ENCODE results near the gene ADCY10.

Gene ADCY10

DNA sequence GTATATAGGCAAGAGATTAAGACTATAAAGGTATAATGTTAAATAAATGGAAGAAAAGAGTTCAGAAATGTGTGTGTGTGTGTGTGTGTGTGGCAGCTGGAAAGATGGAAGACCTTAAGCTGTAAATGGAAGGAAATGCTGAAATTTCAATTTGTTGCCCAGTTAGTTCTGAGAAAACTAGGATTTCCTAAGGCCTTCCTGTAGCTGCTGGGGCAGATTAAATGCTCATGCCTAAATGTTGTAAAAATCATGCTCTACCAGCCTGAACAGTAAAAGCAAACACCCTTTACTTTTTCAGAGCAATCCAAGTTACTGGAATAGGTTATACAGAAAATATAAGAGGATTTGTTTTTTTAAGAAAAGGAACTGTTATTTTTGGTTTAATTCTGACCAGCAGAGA, 8.3 kb downstream of the ADCY10 start:
- H2BK15ac ChIP-seq (replicated peaks; ENCODE audit: low read depth), result no peak overlapping the region
- no peaks in the 10 kb centered on the region for H3K79me1 ChIP-seq (ENCODE audit: low read length)
- H3K27ac ChIP-seq (ENCODE audit: low read depth, low read length), result no peak overlapping the region
- H2BK5ac ChIP-seq (ENCODE audit: low read length), result no peak overlapping the region
- no peak overlapping the region for H3K18ac ChIP-seq (ENCODE audit: low read length)
- no peak overlapping the region for H4K8ac ChIP-seq (ENCODE audit: low read depth, low read length)
- no peaks in the 10 kb centered on the region for H3K79me2 ChIP-seq (ENCODE audit: control insufficient read depth, insufficient read depth, low read length)
- H3K9ac ChIP-seq (ENCODE audit: low read length), result no peak overlapping the region
- H3K23ac ChIP-seq (ENCODE audit: low read length), result no peak overlapping the region
- no peak overlapping the region for H2BK120ac ChIP-seq (ENCODE audit: low read depth, low read length)
- H3K36me3 ChIP-seq (ENCODE audit: control insufficient read depth, insufficient read depth, low read length), result no peaks in the 10 kb centered on the region
- H3K4me3 ChIP-seq (ENCODE audit: low read length), result no peak overlapping the region
- no peaks in the 10 kb centered on the region for H3K27me3 ChIP-seq (ENCODE audit: insufficient read depth, low read length, poor library complexity)
- H3K4me2 ChIP-seq (ENCODE audit: low read length), result no peak overlapping the region
- H3K56ac ChIP-seq (ENCODE audit: low read length), result no peak overlapping the region
- no peaks in the 10 kb centered on the region for H3K4me1 ChIP-seq (ENCODE audit: control insufficient read depth, low read depth, low read length)
- H3K4ac ChIP-seq (ENCODE audit: low read depth, low read length), result no peak overlapping the region
- H2AK5ac ChIP-seq (ENCODE audit: low read length), result no peak overlapping the region
- no peak overlapping the region for H4K5ac ChIP-seq (ENCODE audit: low read length)
- DNase-seq, result no peak

GRCh38 chr1:167905182-167905581, 8.8 kb downstream of the ADCY10 start:
- Histone ChIP-seq H3K79me1 (ENCODE audit: low read length) (no peaks in the 10 kb centered on the region), H4K5ac (ENCODE audit: low read length) (no peak overlapping the region), H3K23ac (ENCODE audit: low read length) (no peak overlapping the region), H3K56ac (ENCODE audit: low read length) (peak overlapping the region; percentile 27), H3K18ac (ENCODE audit: low read length) (no peak overlapping the region), H3K27me3 (ENCODE audit: insufficient read depth, low read length, poor library complexity) (no peaks in the 10 kb centered on the region), H3K4ac (ENCODE audit: low read depth, low read length) (no peak overlapping the region), H3K4me3 (ENCODE audit: low read length) (no peak overlapping the region), H3K79me2 (ENCODE audit: control insufficient read depth, insufficient read depth, low read length) (no peaks in the 10 kb centered on the region), H4K8ac (ENCODE audit: low read depth, low read length) (no peak overlapping the region), H2BK5ac (ENCODE audit: low read length) (no peak overlapping the region), H2BK15ac (replicated peaks; ENCODE audit: low read depth) (no peak overlapping the region), H3K9ac (ENCODE audit: low read length) (no peak overlapping the region), H3K27ac (ENCODE audit: low read depth, low read length) (no peak overlapping the region), H2BK120ac (ENCODE audit: low read depth, low read length) (no peak overlapping the region), H3K4me1 (ENCODE audit: control insufficient read depth, low read depth, low read length) (no peaks in the 10 kb centered on the region), H3K4me2 (ENCODE audit: low read length) (no peak overlapping the region), H3K36me3 (ENCODE audit: control insufficient read depth, insufficient read depth, low read length) (no peaks in the 10 kb centered on the region), H2AK5ac (ENCODE audit: low read length) (no peak overlapping the region)
- WGBS (ENCODE audit: extremely low coverage, insufficient coverage, low lambda C conversion rate), result no CpG with 5 or more reads among the region's 3 CpGs
- no peak for DNase-seq

DNA sequence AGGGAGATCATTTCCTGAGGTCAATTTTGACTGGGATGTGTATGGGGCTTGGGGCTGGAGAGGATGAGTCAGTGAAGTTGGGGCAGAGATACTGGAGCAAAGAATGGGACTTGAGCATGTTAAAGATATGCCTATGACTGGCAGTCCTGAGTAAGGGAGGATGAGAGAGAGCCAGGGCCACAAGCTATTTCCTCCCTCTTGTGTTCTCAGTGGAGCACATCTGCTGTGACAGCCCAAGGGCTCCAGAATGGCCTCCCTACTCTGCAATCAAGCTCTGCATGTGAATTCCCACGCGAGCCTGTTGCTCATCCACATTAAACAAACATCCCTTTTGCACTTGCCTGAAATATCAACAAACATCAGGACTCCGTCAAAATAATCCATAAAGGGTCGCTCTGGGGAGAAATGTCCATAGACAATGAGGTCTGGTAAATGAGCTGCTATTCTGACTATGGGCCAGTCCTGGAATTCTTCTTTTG, 9.2 kb downstream of the ADCY10 start:
- no peak overlapping the region for H3K27ac ChIP-seq (ENCODE audit: low read depth, low read length)

DNA sequence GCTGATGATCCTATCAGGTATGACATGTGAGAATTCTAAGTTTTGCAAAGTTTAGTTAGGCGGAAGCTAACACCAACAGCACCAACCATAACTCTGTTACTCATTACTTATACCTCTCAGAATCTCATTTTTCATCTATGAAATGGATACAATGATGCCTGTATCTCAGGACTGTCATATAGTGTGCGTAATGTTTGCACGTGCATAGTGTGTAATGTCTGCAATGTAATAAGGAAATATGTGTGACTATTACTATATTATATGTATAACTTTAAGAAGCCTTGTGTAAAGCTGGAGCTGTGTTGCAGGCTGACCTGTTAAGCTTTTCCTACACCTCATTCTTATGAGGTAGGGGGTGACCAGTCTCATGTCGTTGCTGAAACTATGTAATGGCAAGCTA, 13.0 kb downstream of the ADCY10 start:
- H4K8ac ChIP-seq (ENCODE audit: low read depth, low read length), result no peak overlapping the region
- no peaks in the 10 kb centered on the region for H3K36me3 ChIP-seq (ENCODE audit: control insufficient read depth, insufficient read depth, low read length)
- no peak overlapping the region for H3K27ac ChIP-seq (ENCODE audit: low read depth, low read length)
- H3K27me3 ChIP-seq (ENCODE audit: insufficient read depth, low read length, poor library complexity), result no peaks in the 10 kb centered on the region
- H3K4me2 ChIP-seq (ENCODE audit: low read length), result no peak overlapping the region
- no peak overlapping the region for H2BK5ac ChIP-seq (ENCODE audit: low read length)
- H3K18ac ChIP-seq (ENCODE audit: low read length), result no peak overlapping the region
- no peak for DNase-seq
- no peak overlapping the region for H4K5ac ChIP-seq (ENCODE audit: low read length)
- no peak overlapping the region for H3K9ac ChIP-seq (ENCODE audit: low read length)
- no peak overlapping the region for H3K23ac ChIP-seq (ENCODE audit: low read length)
- H3K79me1 ChIP-seq (ENCODE audit: low read length), result no peaks in the 10 kb centered on the region
- H3K56ac ChIP-seq (ENCODE audit: low read length), result no peak overlapping the region
- H2AK5ac ChIP-seq (ENCODE audit: low read length), result no peak overlapping the region
- H3K4me3 ChIP-seq (ENCODE audit: low read length), result no peak overlapping the region
- no peak overlapping the region for H3K4ac ChIP-seq (ENCODE audit: low read depth, low read length)
- no peak overlapping the region for H2BK15ac ChIP-seq (replicated peaks; ENCODE audit: low read depth)
- no CpG with 5 or more reads among the region's 4 CpGs for WGBS (ENCODE audit: extremely low coverage, insufficient coverage, low lambda C conversion rate)
- no peaks in the 10 kb centered on the region for H3K79me2 ChIP-seq (ENCODE audit: control insufficient read depth, insufficient read depth, low read length)
- H3K4me1 ChIP-seq (ENCODE audit: control insufficient read depth, low read depth, low read length), result no peaks in the 10 kb centered on the region
- H2BK120ac ChIP-seq (ENCODE audit: low read depth, low read length), result no peak overlapping the region

More for the DNA sequence above, 9.2 kb downstream of the ADCY10 start:
- no peak overlapping the region for H4K8ac ChIP-seq (ENCODE audit: low read depth, low read length)
- H2BK5ac ChIP-seq (ENCODE audit: low read length), result no peak overlapping the region
- no peak overlapping the region for H3K4ac ChIP-seq (ENCODE audit: low read depth, low read length)
- H2BK120ac ChIP-seq (ENCODE audit: low read depth, low read length), result no peak overlapping the region
- H3K23ac ChIP-seq (ENCODE audit: low read length), result no peak overlapping the region
- peak overlapping the region; percentile 10 for H3K56ac ChIP-seq (ENCODE audit: low read length)
- no peaks in the 10 kb centered on the region for H3K79me1 ChIP-seq (ENCODE audit: low read length)
- H3K79me2 ChIP-seq (ENCODE audit: control insufficient read depth, insufficient read depth, low read length), result no peaks in the 10 kb centered on the region
- H3K18ac ChIP-seq (ENCODE audit: low read length), result no peak overlapping the region
- no peaks in the 10 kb centered on the region for H3K36me3 ChIP-seq (ENCODE audit: control insufficient read depth, insufficient read depth, low read length)
- peak; percentile 40 for DNase-seq
- no CpG with 5 or more reads among the region's 4 CpGs for whole genome bisulfite sequencing (ENCODE audit: extremely low coverage, insufficient coverage, low lambda C conversion rate)
- no peak overlapping the region for H3K4me2 ChIP-seq (ENCODE audit: low read length)
- H2AK5ac ChIP-seq (ENCODE audit: low read length), result no peak overlapping the region
- H3K4me3 ChIP-seq (ENCODE audit: low read length), result no peak overlapping the region
- H3K4me1 ChIP-seq (ENCODE audit: control insufficient read depth, low read depth, low read length), result no peaks in the 10 kb centered on the region
- no peak overlapping the region for H4K5ac ChIP-seq (ENCODE audit: low read length)
- no peak overlapping the region for H2BK15ac ChIP-seq (replicated peaks; ENCODE audit: low read depth)
- H3K9ac ChIP-seq (ENCODE audit: low read length), result no peak overlapping the region
- H3K27me3 ChIP-seq (ENCODE audit: insufficient read depth, low read length, poor library complexity), result no peaks in the 10 kb centered on the region

DNA sequence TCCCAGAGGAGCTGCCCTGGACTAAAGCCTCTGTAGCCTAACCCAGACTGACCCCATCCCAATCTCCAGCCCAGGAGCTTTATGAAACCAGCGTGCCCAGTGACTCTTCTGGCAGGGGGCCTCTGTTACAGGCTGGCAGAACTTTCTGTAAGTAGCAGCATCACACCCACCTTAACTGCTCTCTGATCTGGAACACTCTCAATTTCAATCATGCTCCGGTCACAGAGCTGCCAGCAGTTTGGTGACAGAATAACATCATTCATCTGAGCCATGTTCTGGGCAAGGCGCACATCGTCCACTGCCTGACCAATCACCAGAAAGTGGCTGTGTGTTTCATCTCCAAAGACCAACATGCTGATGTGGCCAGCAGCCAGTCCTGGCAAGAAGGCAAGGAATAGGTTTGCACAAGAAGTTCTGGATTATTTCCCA, 14.7 kb downstream of the ADCY10 start:
- no peak overlapping the region for H3K4ac ChIP-seq (ENCODE audit: low read depth, low read length)
- no peak overlapping the region for H3K27ac ChIP-seq (ENCODE audit: low read depth, low read length)
- H3K4me3 ChIP-seq (ENCODE audit: low read length), result no peak overlapping the region
- no peak overlapping the region for H3K9ac ChIP-seq (ENCODE audit: low read length)
- H3K79me2 ChIP-seq (ENCODE audit: control insufficient read depth, insufficient read depth, low read length), result no peaks in the 10 kb centered on the region
- no peak overlapping the region for H3K56ac ChIP-seq (ENCODE audit: low read length)
- no peak overlapping the region for H2AK5ac ChIP-seq (ENCODE audit: low read length)
- no peak for DNase-seq
- H3K18ac ChIP-seq (ENCODE audit: low read length), result no peak overlapping the region
- no peaks in the 10 kb centered on the region for H3K4me1 ChIP-seq (ENCODE audit: control insufficient read depth, low read depth, low read length)
- H3K79me1 ChIP-seq (ENCODE audit: low read length), result no peaks in the 10 kb centered on the region
- H3K4me2 ChIP-seq (ENCODE audit: low read length), result no peak overlapping the region
- no peak overlapping the region for H4K8ac ChIP-seq (ENCODE audit: low read depth, low read length)
- no peak overlapping the region for H2BK15ac ChIP-seq (replicated peaks; ENCODE audit: low read depth)
- no peak overlapping the region for H4K5ac ChIP-seq (ENCODE audit: low read length)
- H3K23ac ChIP-seq (ENCODE audit: low read length), result no peak overlapping the region
- H3K36me3 ChIP-seq (ENCODE audit: control insufficient read depth, insufficient read depth, low read length), result no peaks in the 10 kb centered on the region
- no peak overlapping the region for H2BK5ac ChIP-seq (ENCODE audit: low read length)
- no CpG with 5 or more reads among the region's 4 CpGs for WGBS (ENCODE audit: extremely low coverage, insufficient coverage, low lambda C conversion rate)
- H3K27me3 ChIP-seq (ENCODE audit: insufficient read depth, low read length, poor library complexity), result no peaks in the 10 kb centered on the region
- no peak overlapping the region for H2BK120ac ChIP-seq (ENCODE audit: low read depth, low read length)

DNA sequence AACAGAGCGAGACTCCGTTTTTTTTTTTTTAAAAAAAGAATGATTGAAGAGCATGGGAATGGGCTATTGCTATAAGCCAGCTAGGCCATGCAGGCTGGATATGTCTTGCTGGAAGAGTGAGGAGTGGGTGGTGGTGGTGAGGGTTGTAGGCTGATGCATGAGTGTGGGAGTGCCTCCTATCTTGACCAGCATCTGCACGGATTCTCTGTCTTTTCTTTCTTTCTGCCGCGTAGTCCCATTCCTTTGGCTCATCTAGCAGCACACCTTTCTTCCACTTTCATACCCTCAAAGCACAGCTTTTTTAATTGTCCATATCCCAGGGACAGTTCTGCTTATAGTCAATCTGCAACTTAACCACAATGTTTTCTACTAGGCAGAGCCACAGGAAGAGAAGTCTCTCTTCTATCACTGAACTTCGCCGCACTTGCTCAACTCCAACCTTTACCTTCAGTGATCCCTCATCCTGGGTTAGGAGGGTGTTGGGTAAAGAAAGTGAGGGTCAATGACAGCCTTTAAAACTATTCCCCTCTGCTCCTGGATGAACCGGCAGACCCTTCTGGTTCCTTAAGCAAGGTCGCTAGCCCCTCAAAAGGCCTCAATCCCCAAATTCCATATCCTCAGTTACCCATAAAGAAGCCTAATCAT, 15.2 kb downstream of the ADCY10 start:
- Histone ChIP-seq H3K4me2 (ENCODE audit: low read length) (no peak overlapping the region), H3K36me3 (ENCODE audit: control insufficient read depth, insufficient read depth, low read length) (no peaks in the 10 kb centered on the region), H3K79me2 (ENCODE audit: control insufficient read depth, insufficient read depth, low read length) (no peaks in the 10 kb centered on the region), H3K4ac (ENCODE audit: low read depth, low read length) (no peak overlapping the region), H3K18ac (ENCODE audit: low read length) (no peak overlapping the region), H3K79me1 (ENCODE audit: low read length) (no peaks in the 10 kb centered on the region), H3K9ac (ENCODE audit: low read length) (no peak overlapping the region), H3K56ac (ENCODE audit: low read length) (no peak overlapping the region), H2AK5ac (ENCODE audit: low read length) (no peak overlapping the region), H4K8ac (ENCODE audit: low read depth, low read length) (no peak overlapping the region), H2BK15ac (replicated peaks; ENCODE audit: low read depth) (no peak overlapping the region), H3K27ac (ENCODE audit: low read depth, low read length) (no peak overlapping the region), H4K5ac (ENCODE audit: low read length) (no peak overlapping the region), H2BK5ac (ENCODE audit: low read length) (no peak overlapping the region), H3K4me1 (ENCODE audit: control insufficient read depth, low read depth, low read length) (no peaks in the 10 kb centered on the region), H2BK120ac (ENCODE audit: low read depth, low read length) (no peak overlapping the region), H3K23ac (ENCODE audit: low read length) (no peak overlapping the region), H3K4me3 (ENCODE audit: low read length) (no peak overlapping the region), H3K27me3 (ENCODE audit: insufficient read depth, low read length, poor library complexity) (no peaks in the 10 kb centered on the region)
- DNase-seq, result no peak
- no CpG with 5 or more reads among the region's 9 CpGs for WGBS (ENCODE audit: extremely low coverage, insufficient coverage, low lambda C conversion rate)
